Right renal cortex interstitium (tissue), 3 donors: ENCODE data around the gene PAFAH1B2. TPM values are rescaled to one million over a fixed set of nuclear protein-coding genes. Genes with fewer than 3 reads are reported as not detected.
"Not testable (repeated sequence)": the region's sequence is repeated elsewhere in the genome, so short reads cannot be mapped to it uniquely, and the experiment has no call there.

ENCODE experiments used
- DNase-seq, 3 donors: peaks; one replicate each; pipeline ENCODE4 v3.0.0-alpha.2; 2013; ENCODE audit warnings: low read depth in 3 of 3, low spot score in 2 of 3
- polyA plus RNA-seq, 3 donors: library from polyadenylated mRNA; unstranded; fragments of 120-200 nt; gene quantifications; one replicate each; pipeline ENCODE4 v1.2.1, GENCODE V29; 2013; ENCODE audit not compliant: insufficient read length in 3 of 3

Gene PAFAH1B2
- polyA plus RNA-seq, 3 donors: 76.5 to 82.9 (median 81.0) TPM

GRCh38 chr11:117171404-117172061 lies 27.4 kb downstream of the PAFAH1B2 start:
- DNase-seq: no peak

DNA sequence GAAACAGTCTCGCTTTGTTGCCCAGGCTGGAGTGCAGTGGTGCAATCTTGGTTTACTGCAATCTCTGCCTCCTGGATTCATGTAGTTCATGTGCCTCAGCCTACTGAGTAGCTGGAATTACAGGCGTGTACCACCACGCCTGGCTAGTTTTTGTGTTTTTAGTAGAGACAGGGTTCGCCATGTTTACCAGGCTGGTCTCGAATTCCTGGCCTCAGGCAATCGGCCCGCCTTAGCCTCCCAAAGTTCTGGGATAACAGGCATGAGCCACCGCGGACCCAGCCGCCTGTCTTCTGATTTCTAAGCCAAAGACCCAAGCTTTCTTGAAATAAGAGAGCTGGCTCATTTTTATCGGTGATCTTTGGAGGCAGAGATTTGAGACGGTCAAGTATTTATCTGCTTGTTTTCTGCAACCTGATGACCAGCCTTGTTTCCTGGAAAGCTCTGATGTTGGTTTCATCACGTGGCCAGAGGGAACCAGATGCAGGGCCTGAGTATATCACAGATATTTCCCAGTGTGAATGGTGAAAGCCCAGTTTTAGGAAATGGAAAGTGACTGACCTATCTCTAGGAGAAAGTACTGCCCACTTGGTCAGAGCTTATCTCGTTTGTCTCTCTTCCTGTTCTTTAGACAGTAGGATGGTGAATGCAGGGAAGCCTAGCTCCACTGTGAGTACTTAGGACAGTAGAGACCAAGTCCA lies 28.8 kb downstream of the PAFAH1B2 start:
- no peak for DNase-seq

DNA sequence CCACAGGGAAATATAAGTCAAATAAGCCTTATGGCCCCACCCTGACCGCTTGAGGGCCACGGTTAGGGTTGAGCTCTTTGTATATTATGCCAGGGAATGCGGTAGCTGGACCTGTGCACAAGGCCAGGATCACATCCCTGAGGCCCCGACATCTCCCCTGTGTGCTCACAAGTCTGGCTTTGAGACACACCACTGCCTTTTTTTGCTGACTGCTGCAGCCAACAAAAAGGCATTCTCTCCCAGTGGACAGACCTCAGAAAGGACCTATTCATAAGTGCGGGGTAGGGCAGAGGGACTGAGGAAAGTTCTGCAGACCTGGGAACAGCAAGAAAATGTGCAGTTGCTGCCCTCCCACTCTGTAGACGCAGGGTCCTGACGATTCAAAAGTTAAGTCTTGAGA lies 31.0 kb downstream of the PAFAH1B2 start:
- DNase-seq: no peak

DNA sequence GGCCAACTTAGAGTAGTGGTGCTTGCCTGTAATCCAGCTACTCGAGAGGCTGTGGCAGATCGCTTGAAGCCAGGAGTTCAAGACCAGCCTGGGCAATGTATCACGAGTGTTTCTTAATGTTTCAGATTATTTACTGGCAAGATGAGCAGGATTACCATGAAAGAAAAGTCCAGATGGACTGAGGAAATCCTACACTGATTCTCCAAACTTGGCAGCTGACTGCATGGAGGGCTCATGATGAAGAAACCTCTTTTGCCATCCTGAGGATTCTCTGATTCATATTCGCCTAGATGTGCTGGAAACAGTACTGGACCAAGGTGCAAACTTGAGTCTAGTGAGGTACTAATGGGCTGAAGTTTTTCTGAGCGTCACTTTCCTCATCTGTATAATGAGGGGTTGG lies 31.7 kb downstream of the PAFAH1B2 start:
- no peak for DNase-seq

DNA sequence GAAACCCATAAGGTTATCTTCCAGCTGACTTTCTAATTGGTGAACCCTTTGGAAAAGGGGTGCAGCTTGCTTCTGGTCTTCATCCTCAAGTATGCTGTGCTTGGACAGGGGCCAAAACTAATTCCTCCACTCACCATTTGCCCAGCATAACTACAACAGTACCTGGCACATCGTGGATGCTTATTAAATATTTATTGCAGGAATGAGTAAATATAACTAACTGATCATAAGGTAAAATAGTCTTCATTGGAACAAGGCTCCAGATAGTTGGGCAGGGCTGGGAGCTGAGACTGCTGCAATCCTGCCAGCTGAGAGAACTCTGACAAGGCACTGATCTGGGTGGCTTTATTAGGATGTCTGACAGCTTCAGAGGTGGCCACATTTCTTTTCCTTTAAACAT lies 32.1 kb downstream of the PAFAH1B2 start:
- no peak for DNase-seq

GRCh38 chr11:117177534-117178209 lies 33.6 kb downstream of the PAFAH1B2 start:
- no peak for DNase-seq

DNA sequence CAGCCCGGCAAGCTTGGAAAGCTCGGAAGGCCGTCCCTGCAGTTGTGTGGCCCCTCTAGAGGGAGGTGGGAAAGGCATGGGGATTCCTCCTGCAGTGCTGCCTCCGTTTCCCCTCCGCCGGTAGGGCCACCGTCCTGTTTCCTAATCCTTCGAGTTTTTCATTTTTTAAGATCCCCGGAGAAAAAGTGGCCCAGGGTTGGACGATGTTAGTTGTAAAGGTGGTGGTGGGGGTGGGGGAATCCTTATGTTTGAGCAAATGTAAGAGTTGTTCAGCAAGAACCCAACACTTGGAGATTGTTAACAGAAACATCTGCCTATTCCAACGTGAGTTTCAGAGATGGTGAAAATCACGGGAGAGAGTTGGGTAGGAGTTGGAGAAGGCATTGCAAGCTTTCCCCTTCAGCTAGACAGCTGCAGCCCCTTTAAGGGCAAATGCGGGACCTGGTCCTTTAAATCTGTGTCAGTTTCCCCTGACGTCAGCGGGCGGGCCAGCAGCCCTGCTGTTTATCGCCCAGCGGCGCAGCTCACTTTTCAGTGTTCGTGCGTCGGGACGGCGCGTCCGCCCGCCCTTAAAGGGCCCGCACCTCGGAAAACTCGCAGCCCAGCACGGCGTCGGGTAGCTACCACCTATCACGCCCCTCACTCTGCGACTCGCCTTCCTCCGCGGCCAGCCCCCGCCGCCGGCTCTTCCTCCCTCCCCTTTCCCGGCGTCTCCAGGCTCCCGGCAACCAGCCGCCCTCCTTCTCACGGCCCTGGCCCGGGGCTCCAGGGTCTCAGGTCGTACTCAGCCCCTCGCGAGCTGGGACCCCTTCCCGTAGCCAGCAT lies 34.3 kb downstream of the PAFAH1B2 start, which contains the start of gene SIDT2:
Gene SIDT2 (plus strand): TSS at position 534 of the 825 bp plus-strand sequence. CDS start 521 bp downstream, outside the sequence.
- DNase-seq: peak; percentile 86 to 92 (median 90)

DNA sequence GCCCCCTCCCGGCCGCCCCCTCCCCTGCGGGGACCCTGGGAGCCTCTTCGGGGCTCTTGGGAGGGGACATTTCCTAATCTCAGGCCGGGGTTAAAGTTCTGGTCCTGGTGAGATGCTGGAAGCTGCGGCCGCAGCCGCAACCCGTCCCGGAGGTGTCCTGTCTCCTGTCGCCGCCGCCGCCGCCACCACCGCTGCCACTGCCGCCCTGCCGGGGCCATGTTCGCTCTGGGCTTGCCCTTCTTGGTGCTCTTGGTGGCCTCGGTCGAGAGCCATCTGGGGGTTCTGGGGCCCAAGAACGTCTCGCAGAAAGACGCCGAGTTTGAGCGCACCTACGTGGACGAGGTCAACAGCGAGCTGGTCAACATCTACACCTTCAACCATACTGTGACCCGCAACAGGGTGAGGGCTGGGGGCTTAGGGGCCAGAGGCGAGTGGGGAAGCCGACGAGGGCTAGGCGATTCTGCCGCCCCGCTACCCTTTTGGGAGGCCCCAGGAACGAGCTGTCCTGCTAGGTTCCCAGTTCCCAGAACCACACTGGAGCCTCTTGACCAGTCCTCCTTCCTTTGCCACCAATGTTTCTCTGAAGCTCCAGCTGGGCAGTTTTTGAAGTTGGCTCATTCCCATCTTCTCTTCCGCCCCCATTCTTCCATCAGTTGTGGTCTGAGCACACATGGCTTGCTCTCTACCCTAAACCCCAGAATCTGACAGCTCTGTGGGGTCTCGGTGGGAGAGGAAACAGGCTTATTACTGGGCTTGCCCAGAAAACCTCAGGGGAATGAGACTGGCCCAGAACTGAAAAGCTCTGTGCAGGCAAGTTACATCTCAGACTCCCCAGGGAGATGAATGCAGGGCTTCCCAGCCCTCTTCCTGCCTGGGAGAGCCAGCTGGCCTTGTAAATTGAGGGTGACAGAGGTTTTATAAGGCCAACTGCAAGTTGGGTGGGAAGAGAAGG lies 35.2 kb downstream of the PAFAH1B2 start:
- DNase-seq: no peak

GRCh38 chr11:117180020-117180419 lies 35.9 kb downstream of the PAFAH1B2 start:
- DNase-seq: no peak

DNA sequence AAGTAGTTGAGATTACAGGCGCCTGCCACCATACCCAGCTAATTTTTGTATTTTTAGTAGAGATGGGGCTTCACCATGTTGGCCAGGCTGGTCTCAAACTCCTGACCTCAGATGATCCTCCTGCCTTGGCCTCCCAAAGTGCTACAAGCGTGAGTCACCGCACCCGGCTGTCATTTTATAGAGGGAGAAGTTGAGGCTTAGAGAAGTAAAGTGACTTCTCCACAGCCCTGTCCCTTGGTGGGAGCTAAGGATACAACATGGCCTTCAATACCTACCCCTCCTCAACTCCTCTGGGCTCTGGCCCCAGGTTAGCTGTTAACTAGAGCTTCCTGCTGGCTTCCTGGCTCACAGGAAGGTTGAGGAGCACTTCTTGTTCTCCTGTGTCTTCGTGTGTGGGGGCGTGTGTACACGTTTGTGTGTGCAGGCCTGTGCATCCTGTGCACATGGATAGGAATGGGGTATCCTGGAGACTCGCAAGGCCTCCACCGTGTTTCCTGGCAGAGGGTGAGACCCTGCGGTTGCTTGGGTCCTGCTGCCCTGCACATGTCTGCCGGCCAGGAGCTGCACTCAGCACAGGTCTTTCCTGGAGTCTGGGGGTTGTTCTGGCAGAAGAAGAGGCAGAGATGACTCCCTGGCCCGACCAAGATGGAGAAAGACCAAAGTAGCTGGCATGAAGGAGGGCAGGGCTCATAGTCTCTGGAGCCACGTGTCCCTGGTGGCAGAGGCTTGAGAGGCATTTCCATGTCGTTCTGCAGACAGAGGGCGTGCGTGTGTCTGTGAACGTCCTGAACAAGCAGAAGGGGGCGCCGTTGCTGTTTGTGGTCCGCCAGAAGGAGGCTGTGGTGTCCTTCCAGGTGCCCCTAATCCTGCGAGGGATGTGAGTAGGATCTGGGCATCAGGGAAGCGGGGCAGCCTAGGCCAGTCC lies 36.8 kb downstream of the PAFAH1B2 start:
- no peak for DNase-seq

- DNase-seq: no peak
Observed at GRCh38 chr11:117181586-117182550, 37.8 kb downstream of the PAFAH1B2 start.

DNA sequence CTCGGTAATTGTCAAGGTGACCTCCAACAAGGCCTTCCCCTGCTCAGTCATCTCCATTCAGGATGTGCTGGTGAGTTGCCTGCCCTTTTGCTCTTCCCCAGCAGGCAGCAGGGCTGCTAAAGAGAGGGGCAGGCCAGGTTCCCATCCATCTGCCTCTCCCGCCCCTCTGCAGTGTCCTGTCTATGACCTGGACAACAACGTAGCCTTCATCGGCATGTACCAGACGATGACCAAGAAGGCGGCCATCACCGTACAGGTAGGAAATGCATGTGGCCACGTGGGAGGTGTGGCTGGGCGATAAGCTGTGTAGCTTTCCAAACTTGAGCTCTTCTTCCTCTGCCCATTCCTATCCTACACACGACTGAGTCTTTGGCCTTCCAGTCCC lies 38.5 kb downstream of the PAFAH1B2 start:
- DNase-seq: no peak

DNA sequence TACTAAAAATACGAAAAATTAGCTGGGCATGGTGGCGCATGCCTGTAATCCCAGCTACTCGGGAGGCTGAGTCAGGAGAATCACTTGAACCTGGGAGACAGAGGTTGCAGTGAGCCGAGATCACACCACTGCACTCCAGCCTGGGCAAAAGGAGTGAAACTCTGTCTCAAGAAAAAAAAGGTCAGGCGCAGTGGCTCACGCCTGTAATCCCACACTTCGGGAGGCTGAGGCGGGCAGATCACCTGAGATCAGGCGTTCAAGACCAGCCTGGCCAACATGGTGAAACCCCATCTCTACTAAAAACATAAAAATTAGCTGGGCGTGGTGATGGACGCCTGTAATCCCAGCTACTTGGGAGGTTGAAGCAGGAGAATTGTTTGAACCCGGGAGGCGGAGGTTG lies 39.1 kb downstream of the PAFAH1B2 start:
- DNase-seq: not testable (repeated sequence)

DNA sequence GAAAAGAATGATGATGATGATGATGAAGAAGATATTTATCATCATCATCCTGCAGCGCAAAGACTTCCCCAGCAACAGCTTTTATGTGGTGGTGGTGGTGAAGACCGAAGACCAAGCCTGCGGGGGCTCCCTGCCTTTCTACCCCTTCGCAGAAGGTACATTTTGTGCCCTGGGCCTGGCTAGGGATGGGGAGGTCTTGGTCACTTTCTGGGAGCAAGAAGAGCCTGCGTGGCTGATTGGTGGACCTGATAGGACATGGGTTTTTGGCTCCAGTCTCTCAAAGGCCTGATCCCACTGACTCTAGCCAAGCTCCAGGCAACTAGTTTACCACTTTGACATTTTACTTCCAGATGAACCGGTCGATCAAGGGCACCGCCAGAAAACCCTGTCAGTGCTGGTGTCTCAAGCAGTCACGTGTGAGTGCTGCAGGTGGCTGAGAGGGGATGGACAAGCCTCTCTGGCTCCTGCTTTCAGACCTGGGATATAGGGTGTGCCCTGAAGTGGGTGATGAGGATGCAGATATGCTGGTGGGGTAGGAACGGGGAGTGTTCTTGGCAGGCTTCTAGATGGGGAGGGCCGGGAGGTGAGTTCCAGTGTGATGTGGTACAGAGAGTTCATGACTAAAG lies 39.8 kb downstream of the PAFAH1B2 start:
- no peak for DNase-seq

GRCh38 chr11:117185736-117186430 lies 41.8 kb downstream of the PAFAH1B2 start:
- no peak for DNase-seq

GRCh38 chr11:117186431-117186761 lies 42.3 kb downstream of the PAFAH1B2 start:
- DNase-seq: no peak

DNA sequence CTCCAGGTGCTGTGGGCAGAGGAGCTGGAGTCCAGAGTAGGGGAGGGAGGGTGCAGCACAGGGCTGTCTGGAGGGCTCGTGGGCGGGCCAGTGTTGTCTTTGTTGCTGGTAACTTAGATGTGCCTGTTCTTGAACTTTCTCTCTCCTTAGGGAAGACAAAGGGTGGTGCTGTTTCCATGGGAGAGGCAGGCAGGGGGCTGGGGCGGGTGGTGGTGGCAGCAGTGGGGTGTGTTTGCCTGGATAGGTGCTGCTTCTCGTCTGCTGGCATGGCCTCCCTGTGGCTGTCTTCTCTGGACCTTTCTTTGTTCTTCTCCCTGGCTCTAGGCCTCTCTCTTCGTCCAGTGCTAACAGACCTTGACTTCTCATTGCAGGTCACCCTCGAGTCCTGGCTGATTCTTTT lies 42.9 kb downstream of the PAFAH1B2 start:
- no peak for DNase-seq
